GM12878 (cell line): ENCODE measurements around the gene KRTAP10-9.

Experiments
- BACH1 ChIP-seq: fragments of 450-650 bp; IDR thresholded peaks from 2 replicates; pipeline ENCODE4 v1.6.1; 2017; ENCODE audit warnings: mild to moderate bottlenecking, borderline replicate concordance
- BHLHE40 ChIP-seq, 2 experiments: fragments of 450-650 bp in 1 of 2; IDR thresholded peaks; 2 replicates each; pipeline ENCODE4 v1.6.1; 2011 to 2017; ENCODE audit warnings: low read depth in 2 of 2, borderline replicate concordance in 1 of 2, improper control_type of control experiment in 1 of 2, low read length in 1 of 2, mild to moderate bottlenecking in 1 of 2
- CBX5 ChIP-seq: sonication (generic); IDR thresholded peaks from 2 replicates; pipeline ENCODE4 v1.6.1; 2016; ENCODE audit warnings: low read depth, moderate library complexity, mild to moderate bottlenecking, inconsistent platforms
- CEBPZ ChIP-seq: fragments of 150-350 bp; IDR thresholded peaks from 2 replicates; pipeline ENCODE4 v1.6.1; 2016; ENCODE audit warnings: low read depth, low read length
- EZH2 ChIP-seq: IDR thresholded peaks from 2 replicates; pipeline ENCODE4 v1.6.1; 2012; ENCODE audit warnings: low read depth, mild to moderate bottlenecking, control low read depth, inconsistent platforms, low read length, borderline replicate concordance; ENCODE audit not compliant: control insufficient read depth
- NFYB ChIP-seq: IDR thresholded peaks from 2 replicates; pipeline ENCODE4 v1.6.1; 2011; ENCODE audit warnings: low read depth, mild to moderate bottlenecking, low read length, improper control_type of control experiment, moderate library complexity; ENCODE audit not compliant: insufficient read depth
- POLR2AphosphoS2 ChIP-seq: IDR thresholded peaks from 2 replicates; pipeline ENCODE4 v1.6.1; 2011; ENCODE audit warnings: low read depth, mild to moderate bottlenecking, low read length, improper control_type of control experiment, moderate library complexity
- TAF1 ChIP-seq: IDR thresholded peaks from 2 replicates; pipeline ENCODE4 v1.6.1; 2011; ENCODE audit warnings: mild to moderate bottlenecking, low read depth, low read length, borderline replicate concordance

- no peak for TF ChIP-seq BHLHE40 (IDR thresholded peaks at IDR 0.05; ENCODE audit: borderline replicate concordance in 1 of 2, low read depth in 2 of 2, low read length in 1 of 2)
- no peak for TF ChIP-seq TAF1
- no peak for TF ChIP-seq CEBPZ
- TF ChIP-seq EZH2, result no peak
- TF ChIP-seq POLR2AphosphoS2, result no peak
- no peak for TF ChIP-seq NFYB
- TF ChIP-seq BACH1, result no peak
- no peak for TF ChIP-seq CBX5
These were observed 36.6 kb upstream of the KRTAP10-9 start for GRCh38 chr21:44590311-44590721.
